Smooth muscle cell (in vitro differentiated cells): Measurements from ENCODE around the gene LSM3. TPM values are rescaled to one million over a fixed set of nuclear protein-coding genes. Genes with fewer than 3 reads are reported as not detected.
A peak's percentile ranks its signal among the peaks of the same experiment; 100 is the strongest.

ENCODE experiments used
- DNase-seq: peaks from one replicate; lab custom pipeline; 2025; ENCODE audit not compliant: unreplicated experiment; lab: John Stamatoyannopoulos, UW
- H2AFZ ChIP-seq: fragments of 200-600 bp; sonication (generic); 2 replicates; pipeline ENCODE4 v1.6.0; 2016; ENCODE audit warnings: antibody characterized with exemption, low read depth, mild to moderate bottlenecking
- H3F3A ChIP-seq: fragments of 200-600 bp; sonication (generic); 2 replicates; pipeline ENCODE4 v1.6.0; 2017; ENCODE audit warnings: antibody characterized with exemption, low read depth
- H3K27ac ChIP-seq: fragments of 200-600 bp; sonication (generic); 2 replicates; pipeline ENCODE4 v1.5.1; 2016; ENCODE audit warnings: low read depth, mild to moderate bottlenecking
- H3K27me3 ChIP-seq: fragments of 200-600 bp; sonication (generic); 2 replicates; pipeline ENCODE4 v1.6.1; 2016; ENCODE audit warnings: low read depth, mild to moderate bottlenecking
- H3K36me3 ChIP-seq: fragments of 200-600 bp; sonication (generic); 2 replicates; pipeline ENCODE4 v1.5.1; 2016; ENCODE audit warnings: low read depth
- H3K4me1 ChIP-seq: fragments of 200-600 bp; sonication (generic); 2 replicates; pipeline ENCODE4 v1.5.1; 2016; ENCODE audit warnings: low read depth
- H3K4me2 ChIP-seq: fragments of 200-600 bp; sonication (generic); 2 replicates; pipeline ENCODE4 v1.6.0; 2016; ENCODE audit warnings: mild to moderate bottlenecking
- H3K4me3 ChIP-seq: fragments of 200-600 bp; sonication (generic); 2 replicates; pipeline ENCODE4 v1.5.1; 2016; ENCODE audit warnings: mild to moderate bottlenecking
- H3K79me2 ChIP-seq: fragments of 200-600 bp; sonication (generic); 2 replicates; pipeline ENCODE4 v1.6.0; 2016; ENCODE audit warnings: low read depth, mild to moderate bottlenecking
- H3K9ac ChIP-seq: fragments of 200-600 bp; sonication (generic); 2 replicates; pipeline ENCODE4 v1.6.0; 2016; ENCODE audit warnings: low read depth
- H3K9me3 ChIP-seq: fragments of 200-600 bp; sonication (generic); replicated peaks from 2 replicates; pipeline ENCODE4 v1.5.1; 2016; ENCODE audit warnings: low read depth
- H4K20me1 ChIP-seq: fragments of 200-600 bp; sonication (generic); 2 replicates; pipeline ENCODE4 v1.6.0; 2016; ENCODE audit warnings: low read depth
- WGBS: methylation state at CpG from one replicate; pipeline ENCODE4 v1.1.7; 2016; ENCODE audit warnings: low lambda C conversion rate; 5-methylcytosine and 5-hydroxymethylcytosine counted together
- polyA plus RNA-seq: library from polyadenylated mRNA; unstranded; fragments of >200 nt; fragmentation: Nextera tagmentation; extraction: Ambion mirVana; gene quantifications from 2 replicates; pipeline ENCODE4 v1.2.1, GENCODE V29; 2016
- total RNA-seq: library from RNA; depleted of rRNA; stranded (reverse); fragments of >200 nt; gene quantifications from 2 replicates; pipeline ENCODE4 v1.2.3, GENCODE V29; 2014
- TF ChIP-seq, protein P1 (sequence below): fragments of 200-600 bp; sonication (generic); IDR thresholded peaks from 2 replicates; pipeline ENCODE4 v1.5.1; 2017; ENCODE audit warnings: borderline replicate concordance, mild to moderate bottlenecking, antibody characterized with exemption; ENCODE audit not compliant: insufficient read depth, poor library complexity, severe bottlenecking

The LSM3 gene
- total and polyA plus RNA-seq, 2 experiments from 2014 or later = 18.3 to 31.9 TPM

DNA sequence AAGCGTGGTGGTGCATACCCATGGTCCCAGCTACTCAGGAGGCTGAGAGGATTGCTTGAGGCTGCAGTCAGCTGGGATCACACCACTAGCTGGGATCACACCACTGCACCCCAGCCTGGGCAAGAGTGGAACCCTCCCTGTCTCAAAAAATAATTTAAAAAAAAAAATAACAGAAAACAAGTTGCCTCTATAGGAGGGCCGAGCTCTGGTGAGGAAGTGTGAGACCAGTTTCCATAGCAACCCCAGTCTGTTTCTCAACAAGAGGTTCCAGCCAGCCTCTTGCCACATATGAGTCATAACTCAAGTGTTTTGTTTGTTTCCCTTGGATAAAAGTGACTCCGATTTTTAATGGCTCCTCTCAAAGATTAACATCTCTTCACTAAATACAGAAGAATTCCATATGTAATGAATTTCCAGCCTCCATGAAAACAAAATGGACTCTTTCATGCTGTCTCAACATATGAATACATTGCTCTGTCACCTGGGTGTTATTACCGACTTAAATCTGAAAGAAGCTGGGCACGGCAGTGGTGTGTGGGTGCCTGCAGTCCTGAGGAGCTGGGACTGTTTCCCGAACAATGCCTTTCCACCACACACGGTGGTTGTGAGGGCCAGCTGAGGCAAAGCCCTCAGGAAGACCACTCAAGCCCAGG is 34.1 kb upstream of the LSM3 start:
- H4K20me1 ChIP-seq = no peaks in the 10 kb centered on the region
- peak overlapping the region; percentile 100 for H3K27ac ChIP-seq
- H3K4me2 ChIP-seq = peak overlapping the region; percentile 82
- peak overlapping the region; percentile 97 for H3K9ac ChIP-seq
- H3F3A ChIP-seq = peaks cover 25% of the 10 kb centered on the region
- no peaks in the 10 kb centered on the region for H3K36me3 ChIP-seq
- WGBS = 8% methylated on average over 7 of the region's 7 CpGs
- H3K9me3 ChIP-seq = no peaks in the 10 kb centered on the region
- TF ChIP-seq, protein P1, sequence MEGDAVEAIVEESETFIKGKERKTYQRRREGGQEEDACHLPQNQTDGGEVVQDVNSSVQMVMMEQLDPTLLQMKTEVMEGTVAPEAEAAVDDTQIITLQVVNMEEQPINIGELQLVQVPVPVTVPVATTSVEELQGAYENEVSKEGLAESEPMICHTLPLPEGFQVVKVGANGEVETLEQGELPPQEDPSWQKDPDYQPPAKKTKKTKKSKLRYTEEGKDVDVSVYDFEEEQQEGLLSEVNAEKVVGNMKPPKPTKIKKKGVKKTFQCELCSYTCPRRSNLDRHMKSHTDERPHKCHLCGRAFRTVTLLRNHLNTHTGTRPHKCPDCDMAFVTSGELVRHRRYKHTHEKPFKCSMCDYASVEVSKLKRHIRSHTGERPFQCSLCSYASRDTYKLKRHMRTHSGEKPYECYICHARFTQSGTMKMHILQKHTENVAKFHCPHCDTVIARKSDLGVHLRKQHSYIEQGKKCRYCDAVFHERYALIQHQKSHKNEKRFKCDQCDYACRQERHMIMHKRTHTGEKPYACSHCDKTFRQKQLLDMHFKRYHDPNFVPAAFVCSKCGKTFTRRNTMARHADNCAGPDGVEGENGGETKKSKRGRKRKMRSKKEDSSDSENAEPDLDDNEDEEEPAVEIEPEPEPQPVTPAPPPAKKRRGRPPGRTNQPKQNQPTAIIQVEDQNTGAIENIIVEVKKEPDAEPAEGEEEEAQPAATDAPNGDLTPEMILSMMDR = no peak
- H3K4me1 ChIP-seq = peaks cover 11% of the 10 kb centered on the region
- H2AFZ ChIP-seq = no peak overlapping the region
- H3K27me3 ChIP-seq = no peaks in the 10 kb centered on the region
- DNase-seq = no peak
- no peaks in the 10 kb centered on the region for H3K79me2 ChIP-seq
- peak overlapping the region; percentile 23 for H3K4me3 ChIP-seq

DNA sequence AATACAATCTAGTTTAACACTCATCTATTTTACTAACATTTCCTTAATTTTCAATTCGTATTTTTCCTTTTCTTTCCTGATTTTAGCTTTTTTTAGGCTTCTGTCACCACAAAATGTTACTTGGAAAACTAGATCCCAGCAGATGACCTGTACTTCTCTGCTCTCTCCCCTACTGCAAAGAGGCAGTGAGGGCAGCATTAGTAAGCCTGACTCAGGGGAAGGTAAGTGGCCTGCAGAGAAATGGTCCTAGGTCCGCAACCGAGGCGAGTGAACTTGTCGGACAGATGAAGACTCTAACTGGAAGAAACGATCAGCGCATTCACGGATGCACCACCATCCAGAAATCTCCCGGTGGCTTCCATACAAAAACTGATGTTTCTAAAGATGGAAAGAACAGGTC is 33.4 kb upstream of the LSM3 start:
- H3K4me3 ChIP-seq = no peak overlapping the region
- peaks cover 11% of the 10 kb centered on the region for H3K4me1 ChIP-seq
- no peaks in the 10 kb centered on the region for H3K9me3 ChIP-seq
- H3K36me3 ChIP-seq = no peaks in the 10 kb centered on the region
- TF ChIP-seq, protein P1 = no peak
- peak overlapping the region; percentile 100 for H3K27ac ChIP-seq
- peak overlapping the region; percentile 97 for H3K9ac ChIP-seq
- WGBS = 91% methylated on average over 9 of the region's 9 CpGs
- H4K20me1 ChIP-seq = no peaks in the 10 kb centered on the region
- no peak for DNase-seq
- no peaks in the 10 kb centered on the region for H3K27me3 ChIP-seq
- H3K4me2 ChIP-seq = peak overlapping the region; percentile 82
- no peak overlapping the region for H2AFZ ChIP-seq
- H3F3A ChIP-seq = peaks cover 25% of the 10 kb centered on the region
- H3K79me2 ChIP-seq = no peaks in the 10 kb centered on the region

DNA sequence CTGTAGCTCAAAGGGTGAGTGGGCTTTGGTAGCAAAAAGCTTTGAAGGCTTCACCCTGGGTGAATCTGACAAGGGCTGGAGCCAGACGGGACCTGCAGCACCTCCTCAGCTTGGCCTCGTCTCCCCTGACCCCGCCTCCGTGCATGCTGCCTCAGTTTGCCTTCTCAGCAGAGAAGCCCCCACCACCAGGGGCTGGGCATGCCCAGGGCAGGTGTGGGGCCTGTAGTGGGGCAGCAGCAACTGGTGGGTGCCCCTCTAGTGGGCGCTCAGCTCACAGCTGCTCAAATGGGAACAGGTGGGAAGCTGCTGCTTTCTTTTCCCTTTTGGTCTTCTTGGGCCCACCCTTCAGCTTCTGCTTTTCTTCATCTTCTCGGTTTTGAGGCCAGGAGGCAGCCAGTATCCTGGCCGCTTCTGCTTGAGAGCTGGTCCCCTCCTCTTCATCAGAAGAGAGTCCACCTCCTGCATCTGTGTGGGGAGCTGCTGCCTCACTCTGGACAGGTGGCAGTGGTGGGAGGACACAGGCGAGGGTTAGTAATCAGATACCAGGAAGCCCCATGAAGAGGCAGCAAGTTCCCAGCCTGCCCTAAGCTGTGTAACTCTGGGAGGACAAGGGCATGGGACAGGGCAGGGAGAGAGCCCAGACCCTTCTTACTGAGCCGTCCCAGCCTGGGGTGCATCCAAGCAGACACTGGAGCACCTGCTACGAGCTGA is 32.8 kb upstream of the LSM3 start:
- H3K27me3 ChIP-seq = no peaks in the 10 kb centered on the region
- H3F3A ChIP-seq = peaks cover 25% of the 10 kb centered on the region
- no peak overlapping the region for H3K4me2 ChIP-seq
- no peaks in the 10 kb centered on the region for H3K36me3 ChIP-seq
- H3K4me1 ChIP-seq = peaks cover 11% of the 10 kb centered on the region
- peak overlapping the region; percentile 100 for H3K27ac ChIP-seq
- H4K20me1 ChIP-seq = no peaks in the 10 kb centered on the region
- no peak for DNase-seq
- TF ChIP-seq, protein P1 = no peak
- WGBS = 93% methylated on average over 10 of the region's 10 CpGs
- H3K9me3 ChIP-seq = no peaks in the 10 kb centered on the region
- H3K79me2 ChIP-seq = no peaks in the 10 kb centered on the region
- no peak overlapping the region for H3K4me3 ChIP-seq
- H2AFZ ChIP-seq = no peak overlapping the region
- no peak overlapping the region for H3K9ac ChIP-seq
